CD14-positive monocyte (primary cell): ENCODE data around the gene RBM38. TPM values are rescaled to one million over a fixed set of nuclear protein-coding genes. Genes with fewer than 3 reads are reported as not detected.

Experiments
- DNase-seq, 3 donors: peaks; one replicate each; pipeline ENCODE4 v3.0.0-alpha.2; 2011 to 2022
- H2AFZ ChIP-seq: 2 replicates; pipeline ENCODE4 v1.6.0; 2012; ENCODE audit warnings: mild to moderate bottlenecking, low read depth, low read length, inconsistent platforms; ENCODE audit not compliant: insufficient read depth, poor library complexity, severe bottlenecking
- H3K27ac ChIP-seq, 2 donors: 1 replicate in 1 of 2; 2 replicates in 1 of 2; pipeline ENCODE4 v1.5.1; 2012 to 2013; ENCODE audit warnings: low read length in 2 of 2, control low read depth in 1 of 2, inconsistent platforms in 1 of 2, low read depth in 1 of 2, mild to moderate bottlenecking in 1 of 2
- H3K27me3 ChIP-seq, 2 donors: one replicate each; pipeline versions ENCODE4 v1.6.0 to v1.6.1; 2011 to 2013; ENCODE audit warnings: low read length in 2 of 2; ENCODE audit not compliant: control insufficient read depth in 2 of 2, insufficient read depth in 2 of 2
- H3K36me3 ChIP-seq, 2 donors: replicated peaks in 1 of 2; 1 replicate in 1 of 2; 2 replicates in 1 of 2; pipeline versions ENCODE4 v1.5.1 to v1.6.1; 2012 to 2013; ENCODE audit warnings: low read length in 2 of 2, control low read depth in 1 of 2, inconsistent platforms in 1 of 2, mild to moderate bottlenecking in 1 of 2; ENCODE audit not compliant: insufficient read depth in 2 of 2, control insufficient read depth in 1 of 2
- H3K4me1 ChIP-seq, 2 donors: 1 replicate in 1 of 2; 2 replicates in 1 of 2; pipeline versions ENCODE4 v1.5.1 to v1.6.1; 2012 to 2013; ENCODE audit warnings: low read length in 2 of 2, control low read depth in 1 of 2, inconsistent platforms in 1 of 2, mild to moderate bottlenecking in 1 of 2, moderate library complexity in 1 of 2; ENCODE audit not compliant: insufficient read depth in 2 of 2, control insufficient read depth in 1 of 2
- H3K4me2 ChIP-seq: replicated peaks from 2 replicates; pipeline ENCODE3; 2012; ENCODE audit warnings: low read length, moderate library complexity, mild to moderate bottlenecking; ENCODE audit not compliant: poor library complexity, severe bottlenecking; ENCODE audit errors: extremely low read depth
- H3K4me3 ChIP-seq, 3 experiments: fragments of 200-600 bp in 1 of 3; sonication (generic) in 1 of 3; replicated peaks in 1 of 3; 1 replicate in 2 of 3; 2 replicates in 1 of 3; pipeline ENCODE4 v1.5.1; 2011 to 2013; ENCODE audit warnings: low read length in 3 of 3, mild to moderate bottlenecking in 3 of 3, control low read depth in 2 of 3, low read depth in 2 of 3, inconsistent platforms in 1 of 3, moderate library complexity in 1 of 3
- H3K79me2 ChIP-seq: 2 replicates; pipeline ENCODE4 v1.6.0; 2012; ENCODE audit warnings: mild to moderate bottlenecking, control low read depth, inconsistent platforms, low read length, moderate library complexity; ENCODE audit not compliant: insufficient read depth
- H3K9ac ChIP-seq: 2 replicates; pipeline ENCODE4 v1.6.0; 2017; ENCODE audit warnings: low read length, mild to moderate bottlenecking; ENCODE audit not compliant: insufficient read depth, poor library complexity, severe bottlenecking
- H3K9me3 ChIP-seq, 2 donors: replicated peaks in 1 of 2; 1 replicate in 1 of 2; 2 replicates in 1 of 2; pipeline versions ENCODE4 v1.5.1 to v1.6.1; 2012 to 2013; ENCODE audit warnings: low read length in 2 of 2, control low read depth in 1 of 2; ENCODE audit not compliant: control insufficient read depth in 1 of 2, insufficient read depth in 1 of 2
- H4K20me1 ChIP-seq: 2 replicates; pipeline ENCODE4 v1.6.0; 2012; ENCODE audit warnings: mild to moderate bottlenecking, low read length, control low read depth, moderate library complexity; ENCODE audit not compliant: insufficient read depth
- H3K27ac Mint-ChIP-seq, 7 donors: one replicate each; pipeline ENCODE4 v1.8.0; 2020; ENCODE audit warnings: mild to moderate bottlenecking in 7 of 7, mixed read lengths in 7 of 7, moderate library complexity in 6 of 7, inconsistent platforms in 2 of 7
- H3K27me3 Mint-ChIP-seq, 3 donors: one replicate each; pipeline ENCODE4 v1.8.0; 2021 to 2022; ENCODE audit warnings: low read depth in 3 of 3, mild to moderate bottlenecking in 3 of 3, mixed read lengths in 3 of 3, moderate library complexity in 3 of 3, inconsistent platforms in 1 of 3
- H3K36me3 Mint-ChIP-seq, 2 donors: one replicate each; pipeline ENCODE4 v1.8.0; 2020; ENCODE audit warnings: mixed read lengths in 2 of 2, inconsistent platforms in 1 of 2, mild to moderate bottlenecking in 1 of 2
- H3K4me1 Mint-ChIP-seq: one replicate; pipeline ENCODE4 v1.8.0; 2020; ENCODE audit warnings: mild to moderate bottlenecking, mixed read lengths
- H3K4me3 Mint-ChIP-seq, 2 donors: one replicate each; pipeline ENCODE4 v1.8.0; 2020; ENCODE audit warnings: mild to moderate bottlenecking in 2 of 2, mixed read lengths in 2 of 2, moderate library complexity in 1 of 2
- H3K9me3 Mint-ChIP-seq, 7 donors: one replicate each; pipeline ENCODE4 v1.8.0; 2020 to 2022; ENCODE audit warnings: mixed read lengths in 7 of 7, mild to moderate bottlenecking in 6 of 7, moderate library complexity in 6 of 7, inconsistent platforms in 2 of 7
- CTCF ChIP-seq: fragments of 200-600 bp; IDR thresholded peaks from one replicate; pipeline ENCODE4 v1.8.0; 2022; ENCODE audit warnings: antibody characterized with exemption, mild to moderate bottlenecking
- WGBS: methylation state at CpG from one replicate; pipeline ENCODE4 v1.1.5; 2013; ENCODE audit warnings: missing lambda C conversion rate; ENCODE audit not compliant: insufficient coverage; 5-methylcytosine and 5-hydroxymethylcytosine counted together
- intact Hi-C, 2 donors: fragments of 100-400 bp; cut with micrococcal nuclease; formaldehyde crosslinking; loops; one replicate each; pipeline versions ENCODE4 v1.15.0 to v1.15.1; 2023
- polyA plus RNA-seq, 3 donors: library from polyadenylated mRNA; depleted of rRNA in 1 of 3; unstranded in 2 of 3; stranded (reverse) in 1 of 3; fragments of 300-500 nt in 2 of 3; fragments of >200 nt in 1 of 3; fragmentation: Illumina TruSeq in 2 of 3; gene quantifications; 1 replicate in 2 of 3; 2 replicates in 1 of 3; pipeline ENCODE4 v1.2.3, GENCODE V29; 2012 to 2021

Gene RBM38
- polyA plus RNA-seq, 3 donors: 7.5 to 48.3 (median 17.8) TPM

GRCh38 chr20:57364451-57364850, 26.7 kb upstream of the RBM38 start:
- Histone ChIP-seq H3K9ac (no peak overlapping the region), H3K27me3 (no peaks in the 10 kb centered on the region), H3K4me3 (no peak overlapping the region), H3K4me1 (peaks cover under 1 to 3% of the 10 kb centered on the region in 2 donors), H4K20me1 (peaks cover 11% of the 10 kb centered on the region), H3K4me2 (no peak overlapping the region), H3K9me3 (no peaks in the 10 kb centered on the region), H2AFZ (no peak overlapping the region), H3K79me2 (peaks cover 4% of the 10 kb centered on the region), H3K27ac (peak overlapping the region in 1 of 2 donors; percentile 35), H3K36me3 (peaks cover 59 to 74% of the 10 kb centered on the region in 2 donors)
- Mint-ChIP-seq H3K4me3 (no peak overlapping the region), H3K27ac (no peak overlapping the region), H3K9me3 (peaks cover 0 to 2% (median 0%) of the 10 kb centered on the region in 7 donors), H3K36me3 (peaks cover 63 to 70% of the 10 kb centered on the region in 2 donors), H3K27me3 (no peaks in the 10 kb centered on the region), H3K4me1 (peaks cover 4% of the 10 kb centered on the region)
- no peak for DNase-seq
- no peak for TF ChIP-seq CTCF
- intact Hi-C loops: no loop called here

- no peaks in the 10 kb centered on the region for H3K9me3 ChIP-seq
- H3K9me3 Mint-ChIP-seq: peaks cover 0 to 2% (median 0%) of the 10 kb centered on the region in 7 donors
- H3K4me1 Mint-ChIP-seq: peaks cover 20% of the 10 kb centered on the region
- peaks cover 87 to 97% of the 10 kb centered on the region in 2 donors for H3K36me3 Mint-ChIP-seq
- H3K27me3 Mint-ChIP-seq: no peaks in the 10 kb centered on the region
- no peak overlapping the region for H3K4me3 Mint-ChIP-seq
- intact Hi-C loops: no loop called here
- H3K9ac ChIP-seq: no peak overlapping the region
- no peaks in the 10 kb centered on the region for H3K79me2 ChIP-seq
- peaks cover 1% of the 10 kb centered on the region for H4K20me1 ChIP-seq
- peaks cover 14 to 16% of the 10 kb centered on the region in 2 donors for H3K4me1 ChIP-seq
- TF ChIP-seq CTCF: no peak
- peak in 2 of 3 donors; percentile 43 for DNase-seq
- no peak overlapping the region for H2AFZ ChIP-seq
- H3K27me3 ChIP-seq: no peaks in the 10 kb centered on the region
- H3K27ac ChIP-seq: no peak overlapping the region
- no peak overlapping the region for H3K4me3 ChIP-seq
- 40% methylated on average over 3 of the region's 3 CpGs for WGBS
- H3K27ac Mint-ChIP-seq: peak overlapping the region in 4 of 7 donors; percentile 16 to 77 (median 58)
- H3K4me2 ChIP-seq: no peak overlapping the region
- H3K36me3 ChIP-seq: peaks cover 81 to 97% of the 10 kb centered on the region in 2 donors
These were observed 21.6 kb upstream of the RBM38 start for GRCh38 chr20:57369596-57369995.
